DOHH2 (cell line): ENCODE measurements around the gene PRG2.
"Not testable (repeated sequence)": the region's sequence is repeated elsewhere in the genome, so short reads cannot be mapped to it uniquely, and the experiment has no call there.

Experiments used
- H3F3A ChIP-seq: fragments of 200-600 bp; sonication (generic), shearing (Covaris generic); 2 replicates; pipeline ENCODE4 v1.6.0; 2016; ENCODE audit warnings: antibody characterized with exemption, mild to moderate bottlenecking; ENCODE audit not compliant: control insufficient read depth, insufficient read depth
- H3K27ac ChIP-seq: fragments of 200-600 bp; sonication (generic); 2 replicates; pipeline ENCODE4 v1.5.1; 2014; ENCODE audit warnings: low read depth, mild to moderate bottlenecking, low read length, moderate library complexity
- H3K27me3 ChIP-seq: fragments of 200-600 bp; sonication (generic); 2 replicates; pipeline ENCODE4 v1.6.1; 2014; ENCODE audit warnings: mild to moderate bottlenecking, low read length, mixed read lengths; ENCODE audit not compliant: control insufficient read depth
- H3K36me3 ChIP-seq: fragments of 200-600 bp; sonication (generic); 2 replicates; pipeline ENCODE4 v1.6.1; 2014; ENCODE audit warnings: mild to moderate bottlenecking, low read length, moderate library complexity, mixed read lengths; ENCODE audit not compliant: control insufficient read depth
- H3K4me1 ChIP-seq: fragments of 200-600 bp; sonication (generic); 2 replicates; pipeline ENCODE4 v1.6.1; 2014; ENCODE audit warnings: mild to moderate bottlenecking, low read length, mixed read lengths; ENCODE audit not compliant: control insufficient read depth
- H3K4me2 ChIP-seq: fragments of 200-600 bp; sonication (generic); 2 replicates; pipeline ENCODE4 v1.6.0; 2014; ENCODE audit warnings: mild to moderate bottlenecking, low read length, moderate library complexity
- H3K4me3 ChIP-seq: fragments of 200-600 bp; sonication (generic); 2 replicates; pipeline ENCODE4 v1.5.1; 2014; ENCODE audit warnings: mild to moderate bottlenecking, low read length, mixed read lengths
- H3K79me2 ChIP-seq: fragments of 200-600 bp; sonication (generic); 2 replicates; pipeline ENCODE4 v1.6.1; 2014; ENCODE audit warnings: mild to moderate bottlenecking, low read length, mixed read lengths; ENCODE audit not compliant: control insufficient read depth
- H3K9me2 ChIP-seq: fragments of 200-600 bp; sonication (generic); replicated peaks from 2 replicates; pipeline ENCODE4 v1.6.1; 2014; ENCODE audit warnings: mild to moderate bottlenecking, low read length, mixed read lengths; ENCODE audit not compliant: control insufficient read depth
- H3K9me3 ChIP-seq: fragments of 200-600 bp; sonication (generic); 2 replicates; pipeline ENCODE4 v1.6.1; 2014; ENCODE audit warnings: antibody characterized with exemption, low read length, mixed read lengths; ENCODE audit not compliant: control insufficient read depth, insufficient read depth
- H4K20me1 ChIP-seq: fragments of 200-600 bp; sonication (generic); 2 replicates; pipeline ENCODE4 v1.6.0; 2014; ENCODE audit warnings: low read depth, mild to moderate bottlenecking, antibody characterized with exemption, low read length, moderate library complexity; ENCODE audit not compliant: control insufficient read depth, insufficient read depth
- CTCF ChIP-seq: fragments of 200-600 bp; sonication (generic); IDR thresholded peaks from one replicate; pipeline ENCODE4 v1.5.1; 2014; ENCODE audit warnings: antibody characterized with exemption, mild to moderate bottlenecking, low read depth, low read length; ENCODE audit not compliant: poor library complexity, severe bottlenecking
- EZH2phosphoT487 ChIP-seq: fragments of 200-600 bp; sonication (generic); IDR thresholded peaks from 2 replicates; pipeline ENCODE4 v1.6.1; 2017; ENCODE audit warnings: borderline replicate concordance, mild to moderate bottlenecking, antibody characterized with exemption, low read length, moderate library complexity, mixed read lengths

Gene PRG2

GRCh38 chr11:57339328-57339727 is 51.1 kb downstream of the PRG2 start:
- Histone ChIP-seq H3K27me3 (no peaks in the 10 kb centered on the region), H3K79me2 (peaks cover 19% of the 10 kb centered on the region), H4K20me1 (no peaks in the 10 kb centered on the region), H3K9me3 (no peaks in the 10 kb centered on the region), H3K4me1 (peaks cover 15% of the 10 kb centered on the region), H3K9me2 (no peaks in the 10 kb centered on the region), H3K36me3 (peaks cover 12% of the 10 kb centered on the region), H3K4me2 (no peak overlapping the region), H3K4me3 (no peak overlapping the region), H3K27ac (no peak overlapping the region), H3F3A (no peaks in the 10 kb centered on the region)
- TF ChIP-seq CTCF (no peak), EZH2phosphoT487 (no peak)

- Histone ChIP-seq H3K4me2 (no peak within 1 kb of the TSS), H3K27ac (no peak within 1 kb of the TSS), H3K27me3 (no peaks in the 10 kb centered on the region), H3K4me1 (peaks cover 21% of the 10 kb centered on the region), H3K9me2 (no peaks in the 10 kb centered on the region), H4K20me1 (no peaks in the 10 kb centered on the region), H3K79me2 (peaks cover 31% of the 10 kb centered on the region), H3F3A (no peaks in the 10 kb centered on the region), H3K36me3 (peaks cover 24% of the 10 kb centered on the region), H3K9me3 (no peaks in the 10 kb centered on the region), H3K4me3 (no peak within 1 kb of the TSS)
- TF ChIP-seq EZH2phosphoT487 (no peak), CTCF (no peak)
Measured at GRCh38 chr11:57338142-57338541, 52.3 kb downstream of the PRG2 start, which contains the start of gene P2RX3. TSS of gene P2RX3 (plus strand) at chr11:57338352. CDS start at chr11:57338551, 199 bp downstream.

- H3K4me3 ChIP-seq, H3K27ac ChIP-seq, H4K20me1 ChIP-seq, H3F3A ChIP-seq, H3K27me3 ChIP-seq, H3K9me3 ChIP-seq, H3K9me2 ChIP-seq: not testable (repeated sequence)
- peaks cover 44% of the 10 kb centered on the region for H3K79me2 ChIP-seq
- H3K4me2 ChIP-seq: peak overlapping the region; percentile 98
- peaks cover 21% of the 10 kb centered on the region for H3K4me1 ChIP-seq
- peaks cover 36% of the 10 kb centered on the region for H3K36me3 ChIP-seq
Measured at GRCh38 chr11:57336856-57337255, 53.6 kb downstream of the PRG2 start.
